K562 (cell line): ENCODE results near the gene CYSTM1. TPM values are rescaled to one million over a fixed set of nuclear protein-coding genes. Genes with fewer than 3 reads are reported as not detected.

Source experiments
- ATAC-seq: fragments of 200-7000 bp; cut with Tn5 transposase; 3 replicates; pipeline ENCODE4 v1.9.1; 2020; ENCODE audit warnings: moderate library complexity
- BruUV-seq: library from RNA; stranded (reverse); fragments of 400-500 nt; replicated peaks from 2 replicates; lab custom pipeline; 2021; lab: Mats Ljungman, UMichigan
- CTCF ChIA-PET: fragments of 300-600 bp; formaldehyde crosslinking; extraction: SDS; loops from one replicate; lab custom pipeline; 2021; ENCODE audit warnings: low intra/inter-chr PET ratio; lab: Yijun Ruan, JAX
- POLR2A ChIA-PET: fragments of 300-600, 350-650 bp; sonication (Branson Sonifier 250); formaldehyde crosslinking; extraction: SDS; loops from one replicate; lab custom pipeline; 2021; ENCODE audit warnings: antibody characterized with exemption, inconsistent platforms; lab: Yijun Ruan, JAX
- DNase-seq, 4 experiments: peaks; one replicate each; pipeline versions ENCODE4 v3.0.0 to v3.0.0-alpha.2; 2011 to 2018; ENCODE audit warnings: low spot score in 3 of 4, mixed read lengths in 3 of 4; ENCODE audit errors: extremely low read depth in 1 of 4
- FAIRE-seq: peaks from 2 replicates; lab custom pipeline; 2011; peaks lifted over from hg19 to GRCh38; lab: Jason Lieb, UNC
- H2AFZ ChIP-seq: 2 replicates; pipeline ENCODE4 v1.6.0; 2011; ENCODE audit warnings: low read depth, low read length, control low read depth, inconsistent platforms
- H3K27ac ChIP-seq: fragments of 200-600 bp; 3 replicates; pipeline ENCODE4 v1.8.0; 2011; ENCODE audit warnings: low read depth, mild to moderate bottlenecking, control low read depth, inconsistent platforms, low read length, moderate library complexity, mixed read lengths; ENCODE audit errors: extremely low read depth
- H3K27me3 ChIP-seq, 2 experiments: fragments of 300-600 bp in 1 of 2; 2 replicates in 1 of 2; 3 replicates in 1 of 2; pipeline versions ENCODE4 v1.6.0 to v1.8.0; 2011; ENCODE audit warnings: inconsistent platforms in 2 of 2, low read length in 2 of 2, mild to moderate bottlenecking in 1 of 2, mixed read lengths in 1 of 2, moderate library complexity in 1 of 2; ENCODE audit not compliant: control insufficient read depth in 2 of 2, insufficient read depth in 2 of 2
- H3K36me3 ChIP-seq: fragments of 300-600 bp; 3 replicates; pipeline ENCODE4 v1.8.0; 2011; ENCODE audit warnings: mild to moderate bottlenecking, low read length, inconsistent platforms; ENCODE audit not compliant: control insufficient read depth, insufficient read depth
- H3K4me1 ChIP-seq, 2 experiments: fragments of 200-600 bp in 1 of 2; replicated peaks in 1 of 2; 2 replicates in 1 of 2; 3 replicates in 1 of 2; pipeline versions ENCODE4 v1.5.1 to v1.8.0; 2011; ENCODE audit warnings: inconsistent platforms in 2 of 2, low read length in 2 of 2, mild to moderate bottlenecking in 1 of 2, mixed read lengths in 1 of 2, moderate library complexity in 1 of 2; ENCODE audit not compliant: control insufficient read depth in 2 of 2, insufficient read depth in 2 of 2
- H3K4me2 ChIP-seq: 2 replicates; pipeline ENCODE4 v1.6.1; 2011; ENCODE audit warnings: low read length, control low read depth, inconsistent platforms, mixed read lengths; ENCODE audit not compliant: insufficient read depth
- H3K4me3 ChIP-seq: fragments of 200-600 bp; sonication (generic), shearing (Covaris generic); 2 replicates; pipeline ENCODE4 v1.5.1; 2016; ENCODE audit warnings: control low read depth, inconsistent platforms
- H3K79me2 ChIP-seq: fragments of 200-600 bp; 3 replicates; pipeline ENCODE4 v1.8.0; 2011; ENCODE audit warnings: low read length, inconsistent platforms; ENCODE audit not compliant: control insufficient read depth, insufficient read depth
- H3K9ac ChIP-seq, 2 experiments: 2 replicates each; pipeline versions ENCODE4 v1.6.0 to v1.6.1; 2011; ENCODE audit warnings: low read depth in 2 of 2, low read length in 2 of 2, control low read depth in 1 of 2, inconsistent platforms in 1 of 2, mild to moderate bottlenecking in 1 of 2, mixed read lengths in 1 of 2; ENCODE audit not compliant: insufficient read depth in 1 of 2
- H3K9me1 ChIP-seq: one replicate; pipeline ENCODE4 v1.6.0; 2011; ENCODE audit warnings: inconsistent platforms, mild to moderate bottlenecking, low read length, moderate library complexity; ENCODE audit not compliant: control insufficient read depth, insufficient read depth
- H3K9me3 ChIP-seq: replicated peaks from 2 replicates; pipeline ENCODE4 v1.5.1; 2011; ENCODE audit warnings: low read depth, low read length, inconsistent platforms; ENCODE audit not compliant: control insufficient read depth, insufficient read depth
- H4K20me1 ChIP-seq: replicated peaks from 2 replicates; pipeline ENCODE4 v1.6.1; 2011; ENCODE audit warnings: low read length, inconsistent platforms, mixed read lengths; ENCODE audit not compliant: control insufficient read depth, insufficient read depth
- ATF3 ChIP-seq, 2 experiments: fragments of 450-650 bp in 1 of 2; sonication (generic) in 1 of 2; formaldehyde crosslinking in 1 of 2; IDR thresholded peaks in 1 of 2; conservative IDR thresholded peaks in 1 of 2; 2 replicates each; pipeline versions ENCODE4 v1.6.1 to v1.8.1; 2016 to 2023; ENCODE audit warnings: mild to moderate bottlenecking in 2 of 2, moderate library complexity in 2 of 2, inconsistent platforms in 1 of 2, missing genetic modification reagents in 1 of 2
- MEF2A ChIP-seq: IDR thresholded peaks from 2 replicates; pipeline ENCODE4 v1.6.1; 2011; ENCODE audit warnings: low read depth, mild to moderate bottlenecking, low read length, moderate library complexity; ENCODE audit not compliant: control insufficient read depth
- TFAP4 ChIP-seq: sonication (generic); formaldehyde crosslinking; IDR thresholded peaks from 2 replicates; pipeline ENCODE4 v1.8.0; 2022; ENCODE audit warnings: missing genetic modification reagents, mild to moderate bottlenecking, moderate library complexity, borderline replicate concordance
- ZKSCAN1 ChIP-seq: fragments of 150-350 bp; IDR thresholded peaks from 2 replicates; pipeline ENCODE4 v1.6.1; 2016; ENCODE audit warnings: low read depth, low read length
- WGBS: fragments of 100-300 bp; shearing (Covaris generic); methylation state at CpG from one replicate; pipeline ENCODE4 v1.1.6; 2016; ENCODE audit warnings: low coverage, mixed read lengths; ENCODE audit not compliant: insufficient coverage; ENCODE audit errors: missing lambda C conversion rate; 5-methylcytosine and 5-hydroxymethylcytosine counted together
- in situ Hi-C: fragments of 300-500 bp; cut with MboI; formaldehyde crosslinking; loops from 4 replicates; pipeline ENCODE4 v1.15.0; 2018; ENCODE audit warnings: inconsistent platforms, mixed read lengths
- intact Hi-C: fragments of 100-400 bp; cut with micrococcal nuclease; formaldehyde crosslinking; loops from 2 replicates; pipeline ENCODE4 v1.14.2; 2022
- polyA plus RNA-seq, 8 experiments: library from polyadenylated mRNA; depleted of rRNA in 4 of 8; stranded (reverse) in 5 of 8; unstranded in 3 of 8; fragments of >200 nt; fragmentation: Nextera tagmentation in 2 of 8; fragmentation: Illumina TruSeq in 1 of 8; extraction: Ambion mirVana in 2 of 8; extraction: Trizol in 1 of 8; gene quantifications; 2 replicates each; pipeline versions ENCODE4 v1.2.1 to v1.2.3, GENCODE V29; 2011 to 2014; ENCODE audit warnings: inconsistent platforms in 1 of 8, missing spikeins in 1 of 8
- total RNA-seq, 7 experiments: library from RNA; depleted of rRNA in 6 of 7; stranded (reverse); fragments of >200 nt in 6 of 7; fragmentation: Illumina TruSeq in 2 of 7; extraction: Trizol in 2 of 7; gene quantifications; 2 replicates each; pipeline versions ENCODE4 v1.2.1 to v1.2.3, GENCODE V29; 2011 to 2021; ENCODE audit warnings: low replicate concordance in 1 of 7

The CYSTM1 gene
- total and polyA plus RNA-seq, 9 of the 15 experiments (the other 6 are each of a cell fraction or from before 2014, with no cell fraction given) = 76.1 to 422 (median 108) TPM

- Histone ChIP-seq H3K4me1 (peaks cover 24 to 60% of the 10 kb centered on the region in 2 experiments), H3K27ac (peak overlapping the region; percentile 44; the same call in 2 of the 3 replicates), H2AFZ (no peak overlapping the region), H3K4me2 (peak overlapping the region; percentile 33; the same call in 1 of the 2 replicates), H4K20me1 (0 out of 2 replicates have a peak, but pooled peaks cover 3% of the 10 kb centered on the region), H3K79me2 (peaks cover 68% of the 10 kb centered on the region), H3K9ac (peak overlapping the region; percentile 6 to 22; a peak in 2 of 4 replicates), H3K36me3 (peaks cover 15% of the 10 kb centered on the region), H3K4me3 (no peak overlapping the region), H3K27me3 (no peaks in the 10 kb centered on the region), H3K9me3 (no peaks in the 10 kb centered on the region), H3K9me1 (peaks cover 4% of the 10 kb centered on the region)
- TF ChIP-seq TFAP4 (CRISPR knock-in tag) (0 out of 2 replicates have a peak, but pooled peaks have one; percentile 20), ZKSCAN1 (no peak), ATF3 (IDR thresholded peaks at IDR 0.05) (0 out of 2 replicates have a peak, but pooled peaks have one; percentile 11), ATF3 (CRISPR knock-in tag; conservative IDR thresholded peaks at IDR 0.05) (no peak), MEF2A (peak; percentile 84)
- ATAC-seq (peak; percentile 45), FAIRE-seq (no peak), DNase-seq (peak in 2 of 4 experiments; percentile 41 to 59)
- no TSS peak for BruUV-seq
- 43% methylated on average over 3 of the region's 3 CpGs for WGBS
- intact Hi-C loops = no loop called here
- CTCF ChIA-PET = no interaction called here
- in situ Hi-C loops = no loop called here
- POLR2A ChIA-PET = interaction anchor here (0.8 to 2.0 kb wide), 6 partner anchors 7 to 135 kb away, joined by 3 to 7 read pairs (median 4); no protein-coding TSS in a partner anchor
These were observed 48.6 kb downstream of the CYSTM1 start for GRCh38 chr5:140223567-140223966.
